Astrocyte (in vitro differentiated cells and primary cell): ENCODE results near the gene PSMA4. TPM values are rescaled to one million over a fixed set of nuclear protein-coding genes. Genes with fewer than 3 reads are reported as not detected.

Source experiments
- DNase-seq: peaks from one replicate; pipeline ENCODE4 v3.0.0-alpha.2; 2010; ENCODE audit warnings: low read depth
- FAIRE-seq: peaks from 2 replicates; lab custom pipeline; 2011; peaks lifted over from hg19 to GRCh38; lab: Jason Lieb, UNC
- H2AFZ ChIP-seq: 2 replicates; pipeline ENCODE4 v1.6.0; 2012; ENCODE audit warnings: low read depth, low read length, inconsistent platforms
- H3K27ac ChIP-seq: 2 replicates; pipeline ENCODE4 v1.5.1; 2011; ENCODE audit warnings: low read depth, low read length, inconsistent platforms
- H3K27me3 ChIP-seq: 2 replicates; pipeline ENCODE4 v1.6.0; 2011; ENCODE audit warnings: low read length, inconsistent platforms; ENCODE audit not compliant: insufficient read depth
- H3K36me3 ChIP-seq: 2 replicates; pipeline ENCODE4 v1.5.1; 2011; ENCODE audit warnings: low read length, inconsistent platforms; ENCODE audit not compliant: insufficient read depth
- H3K4me1 ChIP-seq: 2 replicates; pipeline ENCODE4 v1.5.1; 2011; ENCODE audit warnings: low read length, inconsistent platforms; ENCODE audit not compliant: insufficient read depth
- H3K4me2 ChIP-seq: 2 replicates; pipeline ENCODE4 v1.6.0; 2012; ENCODE audit warnings: low read length, inconsistent platforms
- H3K4me3 ChIP-seq: 2 replicates; pipeline ENCODE4 v1.5.1; 2011; ENCODE audit warnings: low read depth, mild to moderate bottlenecking, low read length, inconsistent platforms; ENCODE audit not compliant: insufficient read depth
- H3K79me2 ChIP-seq: 2 replicates; pipeline ENCODE4 v1.6.0; 2012; ENCODE audit warnings: mild to moderate bottlenecking, low read length, inconsistent platforms; ENCODE audit not compliant: insufficient read depth
- H3K9ac ChIP-seq: 2 replicates; pipeline ENCODE4 v1.6.0; 2012; ENCODE audit warnings: mild to moderate bottlenecking, low read length, inconsistent platforms
- H3K9me3 ChIP-seq: 2 replicates; pipeline ENCODE4 v1.5.1; 2012; ENCODE audit warnings: low read depth, mild to moderate bottlenecking, low read length, inconsistent platforms; ENCODE audit not compliant: insufficient read depth
- H4K20me1 ChIP-seq: 2 replicates; pipeline ENCODE4 v1.6.0; 2012; ENCODE audit warnings: low read length, inconsistent platforms; ENCODE audit not compliant: insufficient read depth
- H3K27ac Mint-ChIP-seq: one replicate; pipeline ENCODE4 v1.8.0; 2021; ENCODE audit warnings: mild to moderate bottlenecking, mixed read lengths; ENCODE audit not compliant: unreplicated experiment
- H3K27me3 Mint-ChIP-seq: one replicate; pipeline ENCODE4 v1.8.0; 2021; ENCODE audit warnings: low read depth, mixed read lengths; ENCODE audit not compliant: unreplicated experiment
- H3K36me3 Mint-ChIP-seq: one replicate; pipeline ENCODE4 v1.8.0; 2021; ENCODE audit warnings: low read depth, mixed read lengths; ENCODE audit not compliant: unreplicated experiment
- H3K4me1 Mint-ChIP-seq: one replicate; pipeline ENCODE4 v1.8.0; 2021; ENCODE audit warnings: low read depth, mixed read lengths; ENCODE audit not compliant: unreplicated experiment
- H3K4me3 Mint-ChIP-seq: one replicate; pipeline ENCODE4 v1.8.0; 2021; ENCODE audit warnings: mild to moderate bottlenecking, moderate library complexity, mixed read lengths; ENCODE audit not compliant: unreplicated experiment
- H3K9me3 Mint-ChIP-seq: one replicate; pipeline ENCODE4 v1.8.0; 2021; ENCODE audit warnings: mild to moderate bottlenecking, mixed read lengths; ENCODE audit not compliant: unreplicated experiment
- CTCF ChIP-seq: IDR thresholded peaks from 2 replicates; pipeline ENCODE4 v1.5.1; 2011; ENCODE audit warnings: low read depth, mild to moderate bottlenecking, inconsistent platforms, low read length, moderate library complexity; ENCODE audit not compliant: insufficient read depth
- EZH2 ChIP-seq: IDR thresholded peaks from 2 replicates; pipeline ENCODE4 v1.6.1; 2012; ENCODE audit warnings: mild to moderate bottlenecking, low read length, inconsistent platforms; ENCODE audit not compliant: insufficient read depth
- total RNA-seq: library from RNA; stranded (reverse); gene quantifications from 2 replicates; pipeline ENCODE4 v1.2.1, GENCODE V29; 2021

PSMA4 gene
- total RNA-seq, 1 donor from 2014 or later, result 205 TPM

DNA sequence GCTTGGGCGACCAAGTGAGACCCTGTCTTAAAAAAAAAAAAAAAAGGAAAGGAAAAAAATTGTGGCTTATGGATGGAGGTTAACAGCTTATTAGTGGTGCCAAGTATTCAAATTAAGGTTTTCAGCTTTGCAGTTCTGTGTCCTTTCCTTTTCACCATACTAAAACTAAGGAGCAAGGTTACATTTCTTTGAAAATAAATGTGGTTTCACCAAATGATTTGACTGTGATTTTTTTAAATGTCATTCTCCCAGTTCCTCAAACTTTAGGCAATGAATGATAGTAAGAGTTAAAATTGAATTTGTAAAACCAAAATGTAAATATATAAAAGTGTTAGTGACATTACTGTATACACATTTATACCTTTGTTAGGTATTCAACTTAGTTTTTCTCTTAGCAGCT, 34.7 kb downstream of the PSMA4 start:
- H3K4me2 ChIP-seq, result no peak overlapping the region
- no peaks in the 10 kb centered on the region for H3K4me1 Mint-ChIP-seq
- H3K27me3 Mint-ChIP-seq, result no peaks in the 10 kb centered on the region
- H4K20me1 ChIP-seq, result no peaks in the 10 kb centered on the region
- H3K27ac ChIP-seq, result no peak overlapping the region
- H3K36me3 ChIP-seq, result no peaks in the 10 kb centered on the region
- H3K4me1 ChIP-seq, result no peaks in the 10 kb centered on the region
- no peak for TF ChIP-seq EZH2
- TF ChIP-seq CTCF, result no peak
- H3K9ac ChIP-seq, result no peak overlapping the region
- H3K4me3 ChIP-seq, result no peak overlapping the region
- no peak overlapping the region for H3K27ac Mint-ChIP-seq
- no peak for DNase-seq
- no peak for FAIRE-seq
- no peaks in the 10 kb centered on the region for H3K9me3 Mint-ChIP-seq
- no peaks in the 10 kb centered on the region for H3K27me3 ChIP-seq
- no peaks in the 10 kb centered on the region for H3K79me2 ChIP-seq
- H3K36me3 Mint-ChIP-seq, result no peaks in the 10 kb centered on the region
- H3K4me3 Mint-ChIP-seq, result no peak overlapping the region
- H3K9me3 ChIP-seq, result no peaks in the 10 kb centered on the region
- H2AFZ ChIP-seq, result no peak overlapping the region

- H3K27ac ChIP-seq, result no peak overlapping the region
- no peak overlapping the region for H2AFZ ChIP-seq
- no peak for FAIRE-seq
- no peak overlapping the region for H3K27ac Mint-ChIP-seq
- no peak overlapping the region for H3K4me2 ChIP-seq
- no peaks in the 10 kb centered on the region for H3K27me3 ChIP-seq
- H4K20me1 ChIP-seq, result no peaks in the 10 kb centered on the region
- H3K36me3 ChIP-seq, result no peaks in the 10 kb centered on the region
- no peak overlapping the region for H3K9ac ChIP-seq
- no peak for DNase-seq
- H3K27me3 Mint-ChIP-seq, result no peaks in the 10 kb centered on the region
- H3K4me1 Mint-ChIP-seq, result no peaks in the 10 kb centered on the region
- TF ChIP-seq EZH2 (no peak), CTCF (no peak)
- peaks cover 2% of the 10 kb centered on the region for H3K9me3 Mint-ChIP-seq
- H3K4me3 Mint-ChIP-seq, result no peak overlapping the region
- H3K9me3 ChIP-seq, result no peaks in the 10 kb centered on the region
- H3K4me3 ChIP-seq, result no peak overlapping the region
- H3K79me2 ChIP-seq, result no peaks in the 10 kb centered on the region
- peaks cover 5% of the 10 kb centered on the region for H3K36me3 Mint-ChIP-seq
- no peaks in the 10 kb centered on the region for H3K4me1 ChIP-seq
These were observed 57.3 kb downstream of the PSMA4 start for GRCh38 chr15:78597583-78597982.

DNA sequence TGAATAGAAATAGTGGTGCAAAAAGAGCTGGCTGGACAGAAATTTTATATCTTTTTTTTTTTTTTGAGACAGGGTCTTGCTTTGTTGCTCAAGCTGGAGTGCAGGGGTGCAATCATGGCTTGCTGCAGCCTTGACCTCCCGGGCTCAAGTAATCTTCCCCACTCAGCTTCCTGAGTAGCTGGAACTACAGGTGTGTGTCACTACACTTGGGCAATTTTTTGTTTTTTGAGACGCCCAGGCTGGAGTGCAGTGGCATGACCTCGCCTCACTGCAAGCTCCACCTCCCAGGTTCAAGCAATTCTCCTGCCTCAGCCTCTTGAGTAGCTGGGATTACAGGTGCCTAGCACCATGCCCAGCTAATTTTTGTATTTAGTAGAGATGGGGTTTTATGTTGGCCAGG, 58.1 kb downstream of the PSMA4 start:
- Mint-ChIP-seq H3K27me3 (no peaks in the 10 kb centered on the region), H3K4me3 (no peak overlapping the region), H3K36me3 (peaks cover 5% of the 10 kb centered on the region), H3K9me3 (peaks cover 2% of the 10 kb centered on the region), H3K4me1 (no peaks in the 10 kb centered on the region), H3K27ac (no peak overlapping the region)
- Histone ChIP-seq H3K36me3 (no peaks in the 10 kb centered on the region), H4K20me1 (no peaks in the 10 kb centered on the region), H2AFZ (no peak overlapping the region), H3K9me3 (no peaks in the 10 kb centered on the region), H3K9ac (no peak overlapping the region), H3K4me3 (no peak overlapping the region), H3K4me1 (no peaks in the 10 kb centered on the region), H3K4me2 (no peak overlapping the region), H3K27ac (no peak overlapping the region), H3K27me3 (no peaks in the 10 kb centered on the region), H3K79me2 (no peaks in the 10 kb centered on the region)
- TF ChIP-seq EZH2, result no peak
- TF ChIP-seq CTCF, result no peak
- DNase-seq (no peak), FAIRE-seq (no peak)
